ENCODE results near the gene INAFM2.

INAFM2 gene

GRCh38 chr15:40287505-40287904, 36.0 kb upstream of the INAFM2 start:
- no peak overlapping the region for H3K4me3 ChIP-seq (ENCODE audit: low read depth, low read length)
- TF ChIP-seq, protein P1, sequence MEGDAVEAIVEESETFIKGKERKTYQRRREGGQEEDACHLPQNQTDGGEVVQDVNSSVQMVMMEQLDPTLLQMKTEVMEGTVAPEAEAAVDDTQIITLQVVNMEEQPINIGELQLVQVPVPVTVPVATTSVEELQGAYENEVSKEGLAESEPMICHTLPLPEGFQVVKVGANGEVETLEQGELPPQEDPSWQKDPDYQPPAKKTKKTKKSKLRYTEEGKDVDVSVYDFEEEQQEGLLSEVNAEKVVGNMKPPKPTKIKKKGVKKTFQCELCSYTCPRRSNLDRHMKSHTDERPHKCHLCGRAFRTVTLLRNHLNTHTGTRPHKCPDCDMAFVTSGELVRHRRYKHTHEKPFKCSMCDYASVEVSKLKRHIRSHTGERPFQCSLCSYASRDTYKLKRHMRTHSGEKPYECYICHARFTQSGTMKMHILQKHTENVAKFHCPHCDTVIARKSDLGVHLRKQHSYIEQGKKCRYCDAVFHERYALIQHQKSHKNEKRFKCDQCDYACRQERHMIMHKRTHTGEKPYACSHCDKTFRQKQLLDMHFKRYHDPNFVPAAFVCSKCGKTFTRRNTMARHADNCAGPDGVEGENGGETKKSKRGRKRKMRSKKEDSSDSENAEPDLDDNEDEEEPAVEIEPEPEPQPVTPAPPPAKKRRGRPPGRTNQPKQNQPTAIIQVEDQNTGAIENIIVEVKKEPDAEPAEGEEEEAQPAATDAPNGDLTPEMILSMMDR (IDR thresholded peaks at IDR 0.05; ENCODE audit: insufficient read depth, low read depth, low read length, missing control alignments), result no peak
- no peak for DNase-seq (ENCODE audit: low read depth)

GRCh38 chr15:40287968-40288367, 35.5 kb upstream of the INAFM2 start:
- H3K4me3 ChIP-seq (ENCODE audit: low read depth, low read length), result no peak overlapping the region
- TF ChIP-seq, protein P1 (IDR thresholded peaks at IDR 0.05; ENCODE audit: insufficient read depth, low read depth, low read length, missing control alignments), result no peak
- no peak for DNase-seq (ENCODE audit: low read depth)

GRCh38 chr15:40289140-40289775, 34.2 kb upstream of the INAFM2 start:
- no peak overlapping the region for H3K4me3 ChIP-seq (ENCODE audit: low read depth, low read length)
- TF ChIP-seq, protein P1 (IDR thresholded peaks at IDR 0.05; ENCODE audit: insufficient read depth, low read depth, low read length, missing control alignments), result no peak
- no peak for DNase-seq (ENCODE audit: low read depth)

DNA sequence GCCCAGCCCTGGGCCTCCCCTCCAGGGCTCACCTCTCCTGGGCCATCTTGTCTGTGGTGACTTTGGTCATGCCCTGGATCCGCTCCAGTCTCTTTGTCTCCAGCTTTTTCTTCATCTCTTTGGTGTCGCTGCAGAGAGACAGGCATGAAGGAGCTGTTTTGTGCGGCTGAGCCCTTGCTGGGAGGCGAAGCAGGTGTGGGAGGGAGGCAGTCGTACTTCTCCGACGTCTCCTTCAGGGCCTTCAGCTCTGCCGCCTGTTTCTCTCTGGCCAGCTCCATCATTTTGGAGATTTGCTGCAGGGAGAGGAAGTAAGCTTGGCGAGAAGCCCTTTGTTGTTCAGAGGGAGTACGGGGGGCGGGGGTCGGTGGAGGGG, 33.0 kb upstream of the INAFM2 start:
- DNase-seq (ENCODE audit: low read depth), result no peak
- H3K4me3 ChIP-seq (ENCODE audit: low read depth, low read length), result no peak overlapping the region
- TF ChIP-seq, protein P1 (IDR thresholded peaks at IDR 0.05; ENCODE audit: insufficient read depth, low read depth, low read length, missing control alignments), result no peak

DNA sequence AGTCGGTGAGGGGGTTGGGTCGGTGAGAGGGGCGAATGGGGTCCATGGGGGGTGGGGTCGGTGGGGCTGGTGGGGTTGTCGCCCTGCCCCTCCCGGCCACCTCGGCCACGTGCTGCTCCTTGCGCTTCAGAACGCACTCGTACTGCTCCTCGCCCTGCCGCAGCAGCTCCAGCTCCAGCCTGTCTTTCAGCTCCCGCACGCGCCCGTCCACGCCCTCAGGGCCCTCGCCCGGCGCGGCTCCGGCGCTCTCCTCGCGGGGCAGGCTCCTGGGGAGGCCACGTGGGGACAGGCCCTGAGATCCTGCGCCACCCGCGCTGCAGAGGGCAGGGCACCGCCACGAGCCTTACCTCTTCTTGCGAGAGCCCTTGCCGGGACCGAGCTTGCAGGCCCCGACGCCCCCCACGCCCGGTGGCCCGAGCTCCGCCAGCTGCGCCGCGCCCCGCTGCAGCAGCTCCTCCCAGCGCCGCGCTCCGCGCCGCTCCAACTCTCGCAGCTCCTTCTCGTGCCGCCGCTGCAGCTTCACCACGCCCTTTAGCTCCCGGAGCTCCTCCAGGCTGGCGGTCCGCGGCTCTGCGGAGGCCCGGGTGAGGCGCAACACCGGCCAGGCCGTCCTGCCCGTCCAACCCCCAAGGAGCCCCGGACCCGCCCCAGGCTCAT, 32.4 kb upstream of the INAFM2 start:
- TF ChIP-seq, protein P1 (IDR thresholded peaks at IDR 0.05; ENCODE audit: insufficient read depth, low read depth, low read length, missing control alignments), result no peak
- no peak for DNase-seq (ENCODE audit: low read depth)
- H3K4me3 ChIP-seq (ENCODE audit: low read depth, low read length), result no peak overlapping the region

DNA sequence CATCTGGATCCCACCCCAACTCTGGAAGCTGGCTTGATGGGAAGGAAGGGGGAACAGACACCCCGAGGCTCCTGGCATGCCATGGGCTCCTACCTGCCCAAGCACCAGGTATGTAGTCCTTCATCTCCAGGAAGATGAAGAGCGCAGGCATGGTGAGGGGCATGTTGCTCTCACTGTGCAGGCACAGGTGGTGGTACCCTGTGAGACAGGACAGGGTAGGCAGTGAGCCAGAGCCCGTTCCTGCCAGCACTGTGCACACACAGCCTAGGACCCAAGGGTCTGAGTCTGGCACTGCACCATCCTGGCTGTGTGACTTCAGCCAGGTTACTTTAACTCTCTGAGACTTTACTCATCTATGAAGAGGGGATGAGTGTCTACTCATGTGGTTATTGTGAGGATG, 31.2 kb upstream of the INAFM2 start:
- TF ChIP-seq, protein P1 (IDR thresholded peaks at IDR 0.05; ENCODE audit: insufficient read depth, low read depth, low read length, missing control alignments), result no peak
- no peak for DNase-seq (ENCODE audit: low read depth)
- H3K4me3 ChIP-seq (ENCODE audit: low read depth, low read length), result no peak overlapping the region

DNA sequence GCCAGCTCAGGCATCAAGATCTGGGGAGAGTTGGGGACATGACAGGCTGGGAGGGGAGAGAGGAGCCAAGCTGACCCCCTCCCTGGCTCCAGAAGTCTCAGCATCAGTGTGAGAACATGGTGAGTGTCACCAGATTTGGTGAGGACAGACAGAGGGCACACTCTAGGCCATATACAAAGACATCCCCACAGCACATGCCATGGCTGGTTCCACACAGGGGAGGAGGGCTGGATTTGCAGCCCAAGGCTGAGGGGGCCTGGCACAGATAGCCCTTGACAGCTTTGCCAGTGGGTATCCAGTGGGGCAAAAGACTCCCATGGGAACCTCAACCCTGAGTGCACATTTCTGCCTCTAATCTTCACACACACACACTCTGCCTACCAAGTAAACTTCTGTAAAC, 30.5 kb upstream of the INAFM2 start:
- DNase-seq (ENCODE audit: low read depth), result no peak
- no peak overlapping the region for H3K4me3 ChIP-seq (ENCODE audit: low read depth, low read length)
- TF ChIP-seq, protein P1 (IDR thresholded peaks at IDR 0.05; ENCODE audit: insufficient read depth, low read depth, low read length, missing control alignments), result no peak

Measured in GM12865 (cell line).